Measurements from ENCODE around the gene TALDO1. TPM values are rescaled to one million over a fixed set of nuclear protein-coding genes. Genes with fewer than 3 reads are reported as not detected.

The TALDO1 gene
- total and polyA plus RNA-seq, 2 donors (not counting 3 experiments of a cell fraction or from before 2014, with no cell fraction given) = 211 to 294 TPM

DNA sequence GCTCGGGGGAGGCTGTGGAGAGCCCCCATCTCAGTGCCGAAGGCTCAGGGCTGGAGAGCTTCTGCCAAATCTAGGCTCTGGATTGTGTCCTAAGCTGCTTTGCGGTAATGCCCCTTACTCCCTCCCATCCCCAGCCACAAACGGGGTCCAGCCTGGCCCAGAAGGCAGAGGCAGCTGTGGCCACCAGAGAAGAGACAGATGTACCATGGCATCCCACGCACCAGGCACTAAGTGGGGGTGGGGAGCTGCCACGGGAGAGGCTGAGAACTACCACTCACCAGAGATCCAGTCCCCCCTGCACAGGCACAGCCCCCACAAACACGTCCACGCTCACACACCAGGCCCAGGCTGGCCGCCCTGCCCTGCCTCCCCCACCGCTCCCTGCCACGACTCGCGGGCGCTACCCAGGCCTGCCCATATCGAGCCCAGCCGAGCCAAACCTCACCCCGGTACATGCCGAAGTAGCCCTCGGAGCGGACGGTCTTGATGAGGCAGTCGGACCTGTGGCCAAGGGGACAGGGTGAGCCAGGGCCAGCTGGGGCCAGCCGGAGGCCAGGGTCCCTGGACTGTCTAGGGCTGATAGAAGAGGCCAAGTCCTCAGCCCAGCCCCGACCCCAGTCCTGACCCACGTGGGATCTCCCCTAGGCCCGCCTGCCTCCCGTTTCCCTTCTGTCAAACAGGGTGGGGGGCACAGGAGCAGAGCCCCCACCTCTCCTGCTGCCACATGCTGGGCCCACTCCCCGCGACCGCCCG is 46.9 kb downstream of the TALDO1 start:
- Histone ChIP-seq H3K9me1 (replicated peaks; ENCODE audit: control insufficient read depth, extremely low read depth, insufficient read depth, low read length) (no peaks in the 10 kb centered on the region), H3K4me3 (replicated peaks in 1 of 3; ENCODE audit: insufficient read depth in 1 of 3, low read depth in 1 of 3, low read length in 3 of 3) (no peak overlapping the region), H3K79me2 (ENCODE audit: control insufficient read depth, insufficient read depth, low read length) (peaks cover 11% of the 10 kb centered on the region), H3K27ac (ENCODE audit: insufficient read depth, low read depth, low read length) (no peak overlapping the region), H3K36me3 (ENCODE audit: control insufficient read depth in 2 of 2, extremely low read depth in 1 of 2, insufficient read depth in 2 of 2, low read length in 2 of 2) (no peaks in the 10 kb centered on the region), H3K27me3 (ENCODE audit: control insufficient read depth in 2 of 2, insufficient read depth in 2 of 2, low read length in 2 of 2) (no peaks in the 10 kb centered on the region), H3K9me3 (replicated peaks; ENCODE audit: control insufficient read depth, insufficient read depth, low read length) (no peaks in the 10 kb centered on the region), H4K20me1 (replicated peaks; ENCODE audit: control insufficient read depth, extremely low read depth, insufficient read depth, low read length) (no peaks in the 10 kb centered on the region), H3K9ac (replicated peaks; ENCODE audit: extremely low read depth, insufficient read depth, low read length) (no peak overlapping the region), H3K4me1 (ENCODE audit: control insufficient read depth, extremely low read depth, insufficient read depth, low read length) (peaks cover 14% of the 10 kb centered on the region), H3K4me2 (ENCODE audit: insufficient read depth, low read length) (no peak overlapping the region), H2AFZ (ENCODE audit: low read depth, low read length) (no peak overlapping the region)
- BruUV-seq (replicated peaks) = no TSS peak
- no peak for FAIRE-seq
- TF ChIP-seq EZH2 (IDR thresholded peaks at IDR 0.05; ENCODE audit: borderline replicate concordance, low read depth, low read length, severe bottlenecking) = no peak
- no peak for TF ChIP-seq JUN (IDR thresholded peaks at IDR 0.05; ENCODE audit: borderline replicate concordance, insufficient read depth, insufficient read length, low read depth)
- no peak for TF ChIP-seq MYC (IDR thresholded peaks at IDR 0.05; ENCODE audit: low read depth, low read length)
- TF ChIP-seq GATA2 (IDR thresholded peaks at IDR 0.05; ENCODE audit: insufficient read depth, insufficient read length, low read depth, low read length) = no peak
- TF ChIP-seq, protein P1, sequence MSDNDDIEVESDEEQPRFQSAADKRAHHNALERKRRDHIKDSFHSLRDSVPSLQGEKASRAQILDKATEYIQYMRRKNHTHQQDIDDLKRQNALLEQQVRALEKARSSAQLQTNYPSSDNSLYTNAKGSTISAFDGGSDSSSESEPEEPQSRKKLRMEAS (IDR thresholded peaks at IDR 0.05; ENCODE audit: insufficient read depth, insufficient read length) = no peak
- no peak for TF ChIP-seq POLR2A (IDR thresholded peaks at IDR 0.05; ENCODE audit: low read depth, low read length)
- no peak for TF ChIP-seq FOS (IDR thresholded peaks at IDR 0.05; ENCODE audit: borderline replicate concordance, insufficient read depth, low read length)
- POLR2A ChIA-PET = interaction anchor here (0.5 kb wide), 1 partner anchor 15 kb away, joined by 3 read pairs; no protein-coding TSS in a partner anchor
- dilution Hi-C loops (cut with MboI; ENCODE audit: extremely low pct_ligation_motif_present, low sequenced_read_pairs) (no loop called here), intact Hi-C loops (cut with micrococcal nuclease) (no loop called here)
- CTCF ChIA-PET = no interaction called here
- no peak for DNase-seq (ENCODE audit: low read depth, low spot score)

Measured in endothelial cell of umbilical vein (primary cell).